Body of pancreas (tissue), 4 donors: ENCODE data around the gene HOXC6. TPM values are rescaled to one million over a fixed set of nuclear protein-coding genes. Genes with fewer than 3 reads are reported as not detected.
A peak's percentile ranks its signal among the peaks of the same experiment; 100 is the strongest.

ENCODE experiments used
- ATAC-seq: fragments of 150-250 bp; one replicate; pipeline ENCODE4 v1.9.1; 2016
- DNase-seq, 4 donors: peaks; one replicate each; pipeline ENCODE4 v3.0.0-alpha.2; 2019
- H3K27ac ChIP-seq, 4 donors: fragments of 200-600 bp; sonication (generic); 1 replicate in 3 of 4; 2 replicates in 1 of 4; pipeline versions ENCODE4 v1.5.1 to v1.6.1; 2016 to 2019; ENCODE audit warnings: mild to moderate bottlenecking in 1 of 4, mixed read lengths in 1 of 4, moderate library complexity in 1 of 4
- H3K27me3 ChIP-seq, 2 donors: fragments of 200-600 bp; sonication (generic); one replicate each; pipeline ENCODE4 v1.6.0; 2016; ENCODE audit warnings: mild to moderate bottlenecking in 1 of 2
- H3K36me3 ChIP-seq, 2 donors: fragments of 200-600 bp; sonication (generic); replicated peaks in 1 of 2; 2 replicates each; pipeline ENCODE4 v1.5.1; 2016; ENCODE audit warnings: low read depth in 2 of 2; ENCODE audit not compliant: insufficient read depth in 1 of 2
- H3K4me1 ChIP-seq: fragments of 200-600 bp; sonication (generic); one replicate; pipeline ENCODE4 v1.6.0; 2016
- H3K4me3 ChIP-seq, 2 donors: fragments of 200-600 bp; sonication (generic); 1 replicate in 1 of 2; 2 replicates in 1 of 2; pipeline ENCODE4 v1.5.1; 2016 to 2019
- H3K9me3 ChIP-seq, 3 donors: fragments of 200-600 bp; sonication (generic); 1 replicate in 2 of 3; 2 replicates in 1 of 3; pipeline ENCODE4 v1.5.1; 2016
- CTCF ChIP-seq, 7 experiments: fragments of 450-650 bp in 4 of 7; fragments of 200-600 bp in 3 of 7; sonication (generic) in 3 of 7; IDR thresholded peaks; one replicate each; pipeline ENCODE4 v1.5.1; 2016 to 2019; ENCODE audit warnings: antibody characterized with exemption in 7 of 7
- POLR2A ChIP-seq, 3 donors: fragments of 450-650 bp; IDR thresholded peaks; one replicate each; pipeline ENCODE4 v1.6.1; 2016; ENCODE audit warnings: antibody characterized with exemption in 3 of 3, mild to moderate bottlenecking in 2 of 3
- WGBS, 2 donors: methylation state at CpG; one replicate each; pipeline ENCODE4 v1.1.5; 2017; 5-methylcytosine and 5-hydroxymethylcytosine counted together
- intact Hi-C: fragments of 100-400 bp; cut with DNase I; formaldehyde crosslinking; loops from one replicate; pipeline ENCODE4 v1.15.1; 2023
- total RNA-seq, 2 donors: library from RNA; depleted of rRNA; stranded (reverse); fragments of >200 nt; gene quantifications; one replicate each; pipeline ENCODE4 v1.1.0, GENCODE V29; 2016

HOXC6 gene
- total RNA-seq, 2 donors from 2014 or later: not detected

- Histone ChIP-seq H3K36me3 (no peaks in the 10 kb centered on the region), H3K4me1 (peaks cover 20% of the 10 kb centered on the region), H3K27ac (no peak overlapping the region), H3K27me3 (peaks cover 1 to 73% of the 10 kb centered on the region in 2 donors), H3K9me3 (no peaks in the 10 kb centered on the region), H3K4me3 (no peak overlapping the region)
- ATAC-seq (no peak), DNase-seq (no peak)
- 2 to 13% methylated on average over 20 to 26 of the region's 26 CpGs for WGBS, 2 donors
- TF ChIP-seq POLR2A (IDR thresholded peaks at IDR 0.05) (no peak), CTCF (IDR thresholded peaks at IDR 0.05) (no peak)
- intact Hi-C loops: no loop called here
Measured at GRCh38 chr12:54005531-54005852, 22.7 kb upstream of the HOXC6 start.

- intact Hi-C loops: no loop called here
Measured at GRCh38 chr12:54005853-54006558, 22.2 kb upstream of the HOXC6 start.

GRCh38 chr12:54006559-54007220 lies 21.6 kb upstream of the HOXC6 start:
- no peak for DNase-seq
- intact Hi-C loops: no loop called here

More at GRCh38 chr12:54005853-54006558, 22.2 kb upstream of the HOXC6 start:
- peak; percentile 83 for ATAC-seq
- H3K27ac ChIP-seq: no peak overlapping the region
- H3K4me3 ChIP-seq: no peak overlapping the region
- no peaks in the 10 kb centered on the region for H3K36me3 ChIP-seq
- DNase-seq: peak; percentile 86 to 93 (median 90)
- WGBS, 2 donors: 3 to 4% methylated on average over 30 to 39 of the region's 39 CpGs
- H3K27me3 ChIP-seq: peaks cover 0 to 72% of the 10 kb centered on the region in 2 donors
- H3K9me3 ChIP-seq: no peaks in the 10 kb centered on the region
- no peak for TF ChIP-seq POLR2A (IDR thresholded peaks at IDR 0.05)
- TF ChIP-seq CTCF (IDR thresholded peaks at IDR 0.05): peak; percentile 88 to 97 (median 95)
- peaks cover 17% of the 10 kb centered on the region for H3K4me1 ChIP-seq

GRCh38 chr12:54007538-54008259 lies 20.5 kb upstream of the HOXC6 start:
- Histone ChIP-seq H3K4me3 (no peak overlapping the region), H3K27ac (no peak overlapping the region), H3K36me3 (no peaks in the 10 kb centered on the region), H3K9me3 (no peaks in the 10 kb centered on the region), H3K4me1 (peaks cover 17% of the 10 kb centered on the region), H3K27me3 (peaks cover 0 to 68% of the 10 kb centered on the region in 2 donors)
- TF ChIP-seq CTCF (IDR thresholded peaks at IDR 0.05) (no peak), POLR2A (IDR thresholded peaks at IDR 0.05) (no peak)
- intact Hi-C loops: no loop called here
- DNase-seq: no peak
- 59 to 66% methylated on average over 2 of the region's 2 CpGs for WGBS, 2 donors
- no peak for ATAC-seq

More at GRCh38 chr12:54006559-54007220, 21.6 kb upstream of the HOXC6 start:
- TF ChIP-seq POLR2A (IDR thresholded peaks at IDR 0.05) (no peak), CTCF (IDR thresholded peaks at IDR 0.05) (no peak)
- Histone ChIP-seq H3K4me3 (no peak overlapping the region), H3K27ac (no peak overlapping the region), H3K36me3 (no peaks in the 10 kb centered on the region), H3K27me3 (peaks cover 0 to 72% of the 10 kb centered on the region in 2 donors), H3K4me1 (peaks cover 17% of the 10 kb centered on the region), H3K9me3 (no peaks in the 10 kb centered on the region)
- ATAC-seq: no peak
- 30 to 33% methylated on average over 22 of the region's 22 CpGs for WGBS, 2 donors
